Left colon (tissue), 2 donors: Measurements from ENCODE around the gene FBXL13. TPM values are rescaled to one million over a fixed set of nuclear protein-coding genes. Genes with fewer than 3 reads are reported as not detected.

Experiments
- ATAC-seq: fragments of 200-7000 bp; cut with Tn5 transposase; one replicate; pipeline ENCODE4 v1.9.1; 2020; ENCODE audit warnings: mild to moderate bottlenecking, moderate library complexity
- DNase-seq, 2 donors: peaks; one replicate each; pipeline ENCODE4 v3.0.0-alpha.2; 2020
- intact Hi-C, 2 donors: fragments of 100-400 bp; cut with DNase I in 1 of 2; cut with micrococcal nuclease in 1 of 2; formaldehyde crosslinking; loops; one replicate each; pipeline versions ENCODE4 v1.11.2 to v1.14.0; 2022; cut with DNase I, micrococcal nuclease
- total RNA-seq, 2 donors: library from RNA; stranded (reverse); fragmentation: NEBNext Ultra II Directional; extraction: Animal tissue kit (Norgen Biotek cat#: 25700); gene quantifications; one replicate each; pipeline ENCODE4 v1.2.1, GENCODE V29; 2021
- donor health status: DM: no; HTN: no; CAD: no.
- donor health status: DM: yes; HTN: yes; CAD: no.

Gene FBXL13
- total RNA-seq, 2 donors from 2014 or later = 0.15 to 1.5 TPM

DNA sequence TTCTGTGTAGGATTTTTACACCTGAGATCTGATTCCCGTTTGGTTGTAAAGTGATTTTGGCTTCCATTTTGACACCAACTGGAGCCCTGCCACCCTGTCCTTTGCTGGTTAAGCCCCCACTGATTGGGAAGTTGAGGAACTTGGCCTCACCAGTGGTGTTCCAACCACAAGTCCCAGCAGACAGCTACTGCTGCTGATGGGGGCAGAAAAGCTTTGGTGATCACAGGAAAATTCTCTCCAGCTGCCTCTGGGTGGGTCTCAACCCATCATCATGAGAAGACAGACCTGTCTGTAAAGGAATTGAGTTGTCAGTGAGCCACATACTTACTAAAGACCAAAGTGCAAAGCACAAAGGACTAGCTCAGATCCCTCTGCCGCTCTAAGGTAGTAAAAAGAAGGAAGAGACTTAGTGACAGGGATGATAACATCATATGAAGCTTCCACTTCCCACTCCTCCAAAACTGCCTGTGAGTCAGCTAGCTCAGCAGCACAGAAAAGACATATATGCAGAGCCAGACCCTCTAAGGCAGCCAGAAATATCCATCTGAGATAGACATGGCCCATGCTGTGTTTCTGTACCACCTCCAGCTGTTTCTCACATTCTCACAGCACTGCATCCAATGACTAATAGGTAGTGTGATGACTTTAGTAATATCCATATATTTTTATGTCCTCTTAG lies 184.2 kb downstream of the FBXL13 start:
- intact Hi-C loops = no loop called here
- DNase-seq (no peak), ATAC-seq (peak; percentile 27)

DNA sequence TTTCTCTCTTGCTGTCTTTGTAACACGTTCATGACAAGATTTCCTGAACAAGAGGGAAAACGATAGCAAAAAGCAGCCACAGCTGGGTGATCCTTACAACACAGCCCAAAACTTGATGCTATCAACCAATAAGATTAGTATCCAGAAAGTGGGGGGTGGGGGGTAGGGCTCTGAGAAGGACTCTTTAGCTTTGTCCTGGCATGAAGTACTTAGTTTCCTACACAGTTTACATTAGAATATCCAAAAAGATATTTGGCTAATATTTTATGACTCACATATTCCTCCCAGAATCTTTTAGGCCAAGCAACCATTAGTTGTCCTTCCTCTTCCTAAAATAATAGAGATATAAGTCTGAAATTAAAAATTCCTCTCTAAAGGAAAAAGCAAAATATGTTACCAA lies 184.7 kb downstream of the FBXL13 start:
- intact Hi-C loops = no loop called here
- DNase-seq (no peak), ATAC-seq (no peak)

GRCh38 chr7:102888561-102889233 lies 185.9 kb downstream of the FBXL13 start:
- intact Hi-C loops = no loop called here
- DNase-seq (no peak), ATAC-seq (peak; percentile 40)

- intact Hi-C loops = no loop called here
- no peak for DNase-seq
- peak; percentile 34 for ATAC-seq
These were observed 191.3 kb downstream of the FBXL13 start for GRCh38 chr7:102883098-102883860.

- intact Hi-C loops = no loop called here
- ATAC-seq (peak; percentile 41), DNase-seq (no peak)
These were observed 198.8 kb downstream of the FBXL13 start for GRCh38 chr7:102875700-102876295.

- ATAC-seq (no peak), DNase-seq (no peak)
- intact Hi-C loops = no loop called here
These were observed 199.6 kb downstream of the FBXL13 start for GRCh38 chr7:102874966-102875365.

GRCh38 chr7:102874166-102874829 lies 200.3 kb downstream of the FBXL13 start:
- intact Hi-C loops = no loop called here
- DNase-seq = no peak
- ATAC-seq = no peak

DNA sequence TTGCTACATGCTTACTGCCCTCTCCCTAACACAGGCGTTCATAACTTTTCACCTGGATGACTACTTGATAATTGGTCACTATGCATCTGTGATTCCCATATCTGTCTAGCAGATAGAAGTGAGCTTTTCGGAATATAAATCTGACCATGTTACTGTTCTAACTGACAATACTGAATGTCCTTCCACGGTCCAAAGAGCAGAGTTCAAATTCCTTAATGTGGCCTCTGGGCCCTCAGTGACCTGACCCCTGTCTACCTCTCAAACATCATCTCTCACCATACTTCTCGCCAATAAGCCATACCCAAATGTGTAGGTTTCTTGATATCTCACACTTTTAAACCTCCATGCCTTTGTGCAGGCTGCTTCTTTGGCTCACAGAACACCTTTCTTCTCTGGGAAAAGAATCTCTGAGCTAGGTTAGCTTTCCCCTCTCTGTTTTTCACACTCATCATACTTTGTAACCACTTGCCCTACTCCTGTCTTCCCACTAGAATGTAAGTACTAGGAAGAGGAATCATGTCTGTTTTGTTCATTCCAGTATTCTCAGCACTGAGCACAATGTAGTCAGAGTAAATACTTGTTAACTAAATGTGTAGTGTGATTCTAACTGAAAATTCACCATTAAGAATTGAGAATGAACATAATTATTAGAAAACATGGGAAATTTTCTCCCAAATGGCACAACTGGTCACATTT lies 201.0 kb downstream of the FBXL13 start:
- ATAC-seq (no peak), DNase-seq (no peak)
- intact Hi-C loops = no loop called here

DNA sequence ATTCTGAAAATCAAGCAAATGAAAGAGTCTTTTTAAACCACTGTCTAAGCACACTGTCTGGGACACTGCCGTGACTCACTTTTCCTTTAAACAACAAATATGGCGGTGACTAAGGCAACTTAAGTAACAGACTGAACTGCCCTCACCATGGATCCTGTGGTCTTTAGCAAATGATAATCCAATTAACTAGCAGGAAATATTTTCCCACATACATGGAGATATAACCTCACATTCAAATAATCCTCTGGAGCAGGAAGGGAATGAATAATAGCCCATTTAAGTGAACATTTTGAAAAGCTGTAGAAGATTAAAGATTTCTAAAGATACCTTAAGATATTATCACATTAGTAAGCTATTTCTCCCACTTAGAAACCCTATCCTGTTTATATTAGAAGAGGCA lies 202.1 kb downstream of the FBXL13 start:
- DNase-seq = no peak
- intact Hi-C loops = no loop called here
- ATAC-seq = no peak

GRCh38 chr7:102869195-102869594 lies 205.4 kb downstream of the FBXL13 start:
- DNase-seq (no peak), ATAC-seq (no peak)
- intact Hi-C loops = no loop called here

DNA sequence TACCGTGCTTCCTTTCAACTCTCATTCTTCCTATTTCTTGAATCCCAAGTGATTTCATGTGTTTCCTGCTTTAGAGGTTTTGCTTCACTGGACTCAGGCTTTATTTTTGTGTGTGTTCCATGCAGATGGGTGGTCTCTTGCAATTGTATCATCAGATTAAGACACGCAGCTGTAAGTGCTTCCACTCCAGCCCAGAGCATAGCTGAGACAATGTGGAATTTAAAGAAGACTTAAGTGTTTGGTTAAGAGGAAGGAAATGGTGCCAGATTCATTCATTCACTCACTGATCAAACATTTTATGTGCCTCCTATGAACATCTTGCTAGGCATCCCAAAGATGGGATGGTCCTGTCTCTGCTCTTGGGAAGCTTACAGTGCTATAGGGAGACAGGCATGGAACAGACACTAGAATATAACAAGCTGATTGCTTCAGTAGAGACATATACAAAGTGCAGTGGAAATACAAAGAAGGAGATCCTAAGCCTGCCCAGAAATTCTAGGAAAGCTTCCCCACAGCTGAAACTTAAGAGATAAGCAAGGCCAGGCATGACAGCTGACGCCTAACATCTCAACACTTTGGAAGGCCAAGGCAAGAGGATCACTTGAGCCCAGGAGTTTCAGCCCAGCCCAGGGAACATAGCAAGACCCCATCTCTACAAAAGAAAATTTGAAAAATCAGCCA lies 207.9 kb downstream of the FBXL13 start:
- ATAC-seq = no peak
- intact Hi-C loops = no loop called here
- DNase-seq = no peak

- no peak for DNase-seq
- no peak for ATAC-seq
- intact Hi-C loops = no loop called here
These were observed 209.6 kb downstream of the FBXL13 start for GRCh38 chr7:102864958-102865357.

DNA sequence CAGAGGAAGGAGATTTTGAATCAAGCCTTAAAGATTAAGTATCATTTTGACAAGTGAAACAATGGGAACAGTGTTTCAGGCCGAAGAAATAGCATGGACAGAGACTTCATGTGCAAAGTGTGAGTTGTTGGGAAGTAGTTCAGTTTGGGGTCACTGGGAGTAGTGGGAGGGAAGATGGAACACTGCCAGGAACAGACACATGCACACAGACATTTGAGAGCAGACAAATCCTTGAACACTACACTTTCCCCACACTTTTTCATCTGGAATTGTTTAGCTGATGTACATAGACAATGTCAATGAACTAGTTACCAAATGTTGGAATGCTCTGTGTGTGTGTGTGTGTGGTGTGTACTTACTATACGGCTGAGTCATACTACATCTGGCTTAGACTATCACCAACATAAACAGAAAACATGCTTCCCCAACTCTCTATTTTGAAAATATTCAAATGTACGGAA lies 214.2 kb downstream of the FBXL13 start:
- DNase-seq (no peak), ATAC-seq (no peak)
- intact Hi-C loops = no loop called here

DNA sequence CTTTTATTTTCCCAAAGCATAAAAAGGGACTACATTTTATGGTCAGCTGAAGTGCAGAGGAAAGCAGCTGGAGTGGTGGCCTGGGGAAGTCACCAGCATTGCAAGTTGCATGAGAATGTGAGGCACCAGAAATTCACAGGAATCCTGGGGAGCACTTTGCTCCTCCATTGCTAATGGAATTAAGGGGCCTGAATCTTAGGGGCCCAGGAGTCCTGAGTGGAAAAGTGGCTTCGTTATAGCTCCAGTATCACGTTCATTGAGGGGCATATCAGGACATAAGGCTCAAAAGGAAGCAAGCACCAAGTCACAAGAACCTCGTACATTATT lies 214.8 kb downstream of the FBXL13 start:
- no peak for ATAC-seq
- DNase-seq = no peak
- intact Hi-C loops = no loop called here

DNA sequence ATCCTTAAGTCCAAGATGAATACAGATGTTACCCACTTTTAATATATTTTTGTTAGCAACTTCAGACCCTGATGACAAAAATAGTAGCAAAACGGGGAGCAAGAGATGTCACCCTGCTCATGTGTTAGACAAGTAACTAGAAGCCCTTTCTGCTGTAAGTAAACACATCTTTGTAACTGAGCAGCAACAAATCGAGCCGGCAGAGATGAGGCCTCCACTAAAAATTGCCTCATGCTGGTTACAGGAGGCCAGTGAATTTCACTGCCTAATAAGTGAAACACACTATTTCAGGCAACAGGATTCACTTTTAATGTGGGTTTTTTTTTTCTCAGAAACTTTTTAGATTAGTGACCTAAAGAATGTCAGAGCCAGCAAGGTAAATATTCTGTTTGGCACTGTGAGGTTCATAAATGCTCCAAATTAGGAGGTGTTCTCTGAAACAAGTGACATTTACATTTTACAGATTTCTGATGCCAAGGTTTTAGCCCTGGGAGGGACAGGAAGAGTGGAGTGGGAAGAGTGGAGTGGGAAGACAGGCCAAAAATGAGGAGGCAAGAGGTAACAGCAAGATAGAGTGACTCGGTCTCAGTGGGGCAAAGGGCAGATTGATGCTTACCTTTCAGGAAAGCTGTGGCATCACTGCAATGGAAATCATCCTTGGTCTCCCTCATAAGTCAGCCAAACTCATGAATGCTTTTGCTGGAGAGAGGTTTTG lies 215.4 kb downstream of the FBXL13 start:
- intact Hi-C loops = no loop called here
- no peak for ATAC-seq
- no peak for DNase-seq

DNA sequence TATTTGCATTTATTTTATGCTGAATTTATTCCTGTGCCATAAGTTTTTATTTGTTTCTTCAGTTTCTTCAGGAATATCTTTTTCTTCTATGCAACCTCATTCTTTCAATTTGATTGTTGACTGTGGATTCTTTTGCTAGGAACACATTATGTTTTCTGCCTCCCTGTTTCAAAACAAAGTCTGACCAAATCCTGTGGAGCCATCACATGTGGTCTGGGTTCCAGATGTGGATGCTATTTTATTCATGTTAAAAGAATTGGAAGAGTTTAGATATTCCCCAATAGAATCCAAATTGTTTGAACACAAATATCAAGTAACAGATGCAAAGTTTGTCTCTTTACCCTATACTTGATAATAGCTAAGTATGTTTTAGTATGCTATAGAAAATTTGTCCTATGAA lies 218.6 kb downstream of the FBXL13 start:
- intact Hi-C loops = no loop called here
- ATAC-seq (no peak), DNase-seq (no peak)

- intact Hi-C loops = no loop called here
- DNase-seq (no peak), ATAC-seq (no peak)
These were observed 225.1 kb downstream of the FBXL13 start for GRCh38 chr7:102849538-102849937.

DNA sequence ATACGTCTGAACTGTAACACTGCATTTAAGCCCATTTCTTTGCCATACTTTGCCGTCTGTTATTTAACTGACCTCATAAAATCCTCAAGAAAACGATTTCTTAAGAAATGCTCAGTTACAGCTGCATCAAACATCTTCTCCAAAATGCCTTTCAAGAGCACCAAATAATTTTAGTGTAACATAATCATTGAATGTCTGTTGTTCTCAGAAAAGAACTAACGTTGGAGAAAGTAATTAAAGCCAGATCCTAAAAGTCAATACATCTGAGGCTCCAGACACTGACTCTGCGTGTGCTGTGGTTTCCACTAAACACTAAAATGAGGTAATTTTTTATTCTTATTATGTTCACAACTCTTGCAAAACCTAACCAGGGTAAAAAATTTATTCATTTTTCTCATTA lies 225.5 kb downstream of the FBXL13 start:
- intact Hi-C loops = no loop called here
- DNase-seq = no peak
- ATAC-seq = no peak
